Muscle of leg (tissue), 11 donors: ENCODE results near the gene FGF23. TPM values are rescaled to one million over a fixed set of nuclear protein-coding genes. Genes with fewer than 3 reads are reported as not detected.

Experiments used
- DNase-seq: peaks from one replicate; pipeline ENCODE4 v3.0.0; 2013
- H3K27ac ChIP-seq: one replicate; pipeline ENCODE4 v1.5.1; 2013; ENCODE audit warnings: mild to moderate bottlenecking, low read length, control low read depth
- H3K27me3 ChIP-seq: one replicate; pipeline ENCODE4 v1.6.1; 2013; ENCODE audit warnings: low read length; ENCODE audit not compliant: control insufficient read depth, insufficient read depth
- H3K36me3 ChIP-seq: one replicate; pipeline ENCODE4 v1.6.1; 2013; ENCODE audit warnings: low read length; ENCODE audit not compliant: control insufficient read depth, insufficient read depth
- H3K4me1 ChIP-seq: one replicate; pipeline ENCODE4 v1.6.1; 2013; ENCODE audit warnings: low read length; ENCODE audit not compliant: control insufficient read depth, insufficient read depth
- H3K4me3 ChIP-seq: one replicate; pipeline ENCODE4 v1.5.1; 2013; ENCODE audit warnings: low read length, control low read depth
- H3K9me3 ChIP-seq: replicated peaks from 2 replicates; pipeline ENCODE4 v1.6.1; 2013; ENCODE audit warnings: low read depth, low read length; ENCODE audit not compliant: control insufficient read depth
- WGBS: methylation state at CpG from one replicate; pipeline ENCODE4 v1.1.5; 2013; ENCODE audit warnings: missing lambda C conversion rate; ENCODE audit not compliant: insufficient coverage; 5-methylcytosine and 5-hydroxymethylcytosine counted together
- polyA plus RNA-seq, 8 donors: library from polyadenylated mRNA; unstranded; fragments of 120-200 nt; gene quantifications; one replicate each; pipeline versions ENCODE4 v1.2.1 to v1.2.3, GENCODE V29; 2013; ENCODE audit warnings: inconsistent platforms in 1 of 8, low replicate concordance in 1 of 8; ENCODE audit not compliant: insufficient read length in 8 of 8, insufficient read depth in 1 of 8
- total RNA-seq: library from RNA; stranded (reverse); fragments of 120-200 nt; gene quantifications from one replicate; pipeline ENCODE4 v1.2.4, GENCODE V29; 2013

Gene FGF23
- total and polyA plus RNA-seq, 9 donors: 0.04 to 0.31 (median 0.15) TPM; not detected in 1

DNA sequence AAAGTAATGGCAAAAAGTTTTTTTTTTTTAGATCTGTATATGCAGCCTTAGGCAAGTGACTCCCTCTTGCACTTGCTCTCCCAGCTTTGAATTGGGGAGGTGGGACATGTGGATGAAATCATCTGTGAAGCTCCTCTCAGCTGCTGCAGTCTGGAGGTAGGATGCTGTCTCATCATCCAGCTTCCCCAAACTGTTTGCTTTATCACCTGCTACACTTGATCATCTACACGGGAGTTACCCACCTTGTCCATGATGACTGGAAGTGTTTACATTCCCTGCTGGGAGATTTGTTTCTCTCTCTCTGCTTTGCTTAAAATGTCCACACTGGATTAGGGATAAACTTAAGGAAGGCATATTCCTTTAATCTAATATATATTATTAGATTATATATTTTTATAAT is 8.5 kb upstream of the FGF23 start:
- no peaks in the 10 kb centered on the region for H3K9me3 ChIP-seq
- H3K27ac ChIP-seq: no peak overlapping the region
- H3K27me3 ChIP-seq: peaks cover 3% of the 10 kb centered on the region
- no peaks in the 10 kb centered on the region for H3K36me3 ChIP-seq
- no peak for DNase-seq
- H3K4me3 ChIP-seq: no peak overlapping the region
- peaks cover 7% of the 10 kb centered on the region for H3K4me1 ChIP-seq
- WGBS: no CpG with 5 or more reads among the region's 1 CpG

DNA sequence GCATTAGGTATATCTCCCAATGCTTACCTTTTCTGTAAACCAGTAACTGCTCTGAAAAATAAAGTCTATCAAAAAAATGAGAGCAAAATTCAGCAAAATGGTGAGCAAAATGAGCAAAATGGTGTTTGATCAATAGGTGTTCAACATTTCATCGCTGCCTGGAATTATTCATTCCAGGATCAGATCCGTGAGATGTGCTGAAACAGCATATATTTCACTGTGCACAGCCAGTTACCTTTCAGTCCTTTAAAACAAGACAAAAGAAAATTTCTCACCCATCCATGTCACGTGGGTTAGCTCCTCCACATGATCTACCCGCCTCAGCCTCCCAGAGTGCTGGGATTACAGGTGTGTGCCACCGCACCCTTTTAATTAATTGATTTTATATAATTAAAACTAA is 8.1 kb upstream of the FGF23 start:
- Histone ChIP-seq H3K27ac (no peak overlapping the region), H3K9me3 (no peaks in the 10 kb centered on the region), H3K4me3 (no peak overlapping the region), H3K4me1 (peaks cover 5% of the 10 kb centered on the region), H3K27me3 (peaks cover 3% of the 10 kb centered on the region), H3K36me3 (no peaks in the 10 kb centered on the region)
- WGBS: 40% methylated on average over 1 of the region's 5 CpGs
- no peak for DNase-seq

DNA sequence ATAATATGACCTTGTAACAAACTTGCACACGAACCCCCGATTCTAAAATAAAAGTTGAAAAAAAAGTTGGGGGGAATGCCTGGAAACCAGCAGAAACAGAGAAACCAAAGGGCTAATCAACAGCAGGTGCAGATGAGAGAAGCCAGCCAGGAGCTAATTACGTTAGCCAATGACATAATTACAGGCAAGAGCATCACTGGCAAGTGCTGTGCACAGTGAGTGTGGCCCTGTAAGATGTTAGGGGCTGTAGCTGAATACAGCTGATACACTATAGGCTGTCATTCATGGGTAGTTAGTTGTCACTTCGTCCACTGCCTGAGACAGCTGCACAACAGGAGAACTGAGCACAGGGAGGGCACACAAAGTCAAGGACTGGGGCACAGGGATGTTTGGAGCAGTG is 7.3 kb upstream of the FGF23 start:
- no peaks in the 10 kb centered on the region for H3K9me3 ChIP-seq
- 53% methylated on average over 2 of the region's 4 CpGs for WGBS
- no peaks in the 10 kb centered on the region for H3K4me1 ChIP-seq
- DNase-seq: no peak
- peaks cover 4% of the 10 kb centered on the region for H3K27me3 ChIP-seq
- H3K4me3 ChIP-seq: no peak overlapping the region
- H3K36me3 ChIP-seq: no peaks in the 10 kb centered on the region
- no peak overlapping the region for H3K27ac ChIP-seq

DNA sequence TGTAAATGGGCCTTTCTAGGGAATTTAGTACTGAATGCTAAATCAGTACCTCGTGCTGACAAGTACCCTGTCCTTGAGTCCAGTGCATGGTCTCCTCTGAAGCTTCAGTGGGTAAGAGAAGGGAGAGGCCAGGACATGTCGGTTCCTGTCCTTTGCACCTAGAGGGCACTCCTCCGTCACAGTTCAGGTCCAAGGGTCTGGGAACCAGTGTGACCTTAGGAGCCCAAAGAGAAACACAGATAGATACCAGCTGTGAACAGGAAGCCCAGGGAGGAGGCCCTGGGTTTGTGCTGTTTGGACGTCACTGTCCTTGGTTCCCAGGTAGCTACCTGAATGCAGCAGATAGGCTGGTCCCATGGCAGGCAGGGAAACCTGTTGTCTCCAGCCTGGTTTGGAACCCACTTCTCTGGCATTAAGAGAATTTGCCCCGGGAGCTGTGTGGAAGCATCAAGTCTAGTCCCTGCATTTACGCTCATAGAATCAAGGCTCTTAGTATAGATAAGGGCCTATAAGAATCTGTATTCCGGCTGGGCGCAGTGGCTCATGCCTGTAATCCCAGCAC is 3.9 kb upstream of the FGF23 start:
- H3K27ac ChIP-seq: no peak overlapping the region
- H3K4me3 ChIP-seq: no peak overlapping the region
- H3K4me1 ChIP-seq: no peaks in the 10 kb centered on the region
- no peaks in the 10 kb centered on the region for H3K9me3 ChIP-seq
- H3K36me3 ChIP-seq: no peaks in the 10 kb centered on the region
- DNase-seq: peak; percentile 8
- peaks cover 4% of the 10 kb centered on the region for H3K27me3 ChIP-seq
- 62% methylated on average over 8 of the region's 8 CpGs for WGBS

DNA sequence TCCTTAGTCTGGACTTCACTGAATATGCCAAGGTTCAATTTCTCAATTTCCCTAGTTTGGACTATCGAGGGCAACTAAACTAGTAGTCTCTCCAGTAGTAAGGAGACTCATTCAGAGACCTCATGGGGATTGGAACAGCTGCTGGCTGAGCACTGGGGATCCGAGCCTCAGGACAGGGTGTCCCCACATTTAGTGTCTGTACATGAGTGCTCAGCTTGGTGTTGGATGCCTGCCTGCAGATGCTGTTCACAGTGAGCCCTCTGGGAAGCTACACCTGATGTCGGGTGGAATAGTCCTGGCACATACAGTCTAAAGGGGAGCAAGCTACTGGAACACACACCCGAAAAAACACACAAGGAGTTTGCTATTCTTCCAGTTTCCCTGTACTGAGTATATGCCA is 820 bp upstream of the FGF23 start:
- WGBS: 90% methylated on average over 3 of the region's 4 CpGs
- Histone ChIP-seq H3K36me3 (no peaks in the 10 kb centered on the region), H3K4me1 (no peaks in the 10 kb centered on the region)

DNA sequence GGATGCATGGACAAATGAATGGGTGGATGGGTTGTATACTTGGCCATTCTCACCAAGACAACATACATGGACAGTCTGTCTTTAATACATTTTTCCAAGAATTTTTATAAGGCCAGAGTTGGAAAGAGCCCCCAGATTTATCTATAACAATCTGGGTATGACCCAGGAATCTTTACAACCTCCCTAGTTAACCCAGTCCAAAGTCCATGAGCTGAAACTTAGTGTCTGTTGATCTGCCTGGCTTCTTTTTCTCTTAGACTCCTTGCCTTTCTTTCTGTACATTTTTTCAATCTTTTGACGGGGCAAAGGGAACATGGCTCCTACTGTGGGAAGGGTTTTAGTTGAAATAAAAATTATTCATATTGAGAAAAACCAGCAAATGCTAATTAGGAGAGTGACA is 740 bp downstream of the FGF23 start:
- no peaks in the 10 kb centered on the region for H3K9me3 ChIP-seq
- no peaks in the 10 kb centered on the region for H3K36me3 ChIP-seq
- no peak overlapping the region for H3K4me3 ChIP-seq
- DNase-seq: no peak
- WGBS: no CpG with 5 or more reads among the region's 1 CpG
- no peak overlapping the region for H3K27ac ChIP-seq
- H3K4me1 ChIP-seq: no peaks in the 10 kb centered on the region
- peaks cover 7% of the 10 kb centered on the region for H3K27me3 ChIP-seq

More for the DNA sequence above, 820 bp upstream of the FGF23 start:
- H3K4me3 ChIP-seq: no peak overlapping the region
- DNase-seq: no peak
- peaks cover 2% of the 10 kb centered on the region for H3K27me3 ChIP-seq
- no peak overlapping the region for H3K27ac ChIP-seq
- no peaks in the 10 kb centered on the region for H3K9me3 ChIP-seq

DNA sequence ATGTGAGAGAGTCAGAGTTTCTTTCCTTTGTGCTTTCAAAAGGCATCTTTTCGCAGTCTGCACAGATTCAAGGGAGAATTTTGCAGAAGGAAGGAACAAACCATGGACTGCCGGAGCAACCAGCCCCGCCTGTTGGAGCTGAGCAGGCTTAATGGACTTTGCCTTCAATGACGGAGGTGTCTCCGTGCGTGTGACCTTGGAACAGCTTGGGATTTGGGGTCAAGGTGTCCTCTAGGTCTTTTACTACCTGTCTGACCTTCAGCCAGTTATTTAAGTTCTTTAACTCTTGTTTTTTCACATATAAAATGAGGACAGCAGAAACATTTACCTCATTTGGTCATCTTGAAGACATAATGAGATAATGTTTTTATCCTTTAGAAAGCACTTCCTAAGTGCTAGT is 4.1 kb downstream of the FGF23 start:
- Histone ChIP-seq H3K27me3 (peaks cover 6% of the 10 kb centered on the region), H3K27ac (no peak overlapping the region), H3K4me1 (no peaks in the 10 kb centered on the region), H3K36me3 (no peaks in the 10 kb centered on the region), H3K9me3 (no peaks in the 10 kb centered on the region), H3K4me3 (no peak overlapping the region)
- DNase-seq: no peak
- 52% methylated on average over 4 of the region's 6 CpGs for WGBS

DNA sequence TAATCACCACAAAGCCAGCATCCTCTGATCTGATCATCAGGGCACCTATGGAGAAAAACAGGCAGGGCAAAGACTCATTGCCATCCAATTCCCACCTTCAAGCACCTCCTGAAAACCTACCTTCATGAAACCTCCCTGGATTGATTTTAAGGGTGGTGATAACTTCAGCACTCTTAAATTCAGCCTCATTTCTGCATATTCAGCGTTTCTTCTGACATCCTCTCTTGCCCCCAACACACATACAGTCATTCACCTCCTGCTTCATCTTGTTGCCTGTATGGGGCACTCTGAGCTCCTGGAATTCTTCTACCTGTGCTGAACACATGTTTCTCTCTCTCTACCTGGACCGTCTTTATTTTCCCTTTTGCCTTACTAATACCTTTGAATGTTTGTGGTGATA is 6.9 kb downstream of the FGF23 start:
- no peaks in the 10 kb centered on the region for H3K9me3 ChIP-seq
- WGBS: 100% methylated on average over 1 of the region's 2 CpGs
- no peak for DNase-seq

DNA sequence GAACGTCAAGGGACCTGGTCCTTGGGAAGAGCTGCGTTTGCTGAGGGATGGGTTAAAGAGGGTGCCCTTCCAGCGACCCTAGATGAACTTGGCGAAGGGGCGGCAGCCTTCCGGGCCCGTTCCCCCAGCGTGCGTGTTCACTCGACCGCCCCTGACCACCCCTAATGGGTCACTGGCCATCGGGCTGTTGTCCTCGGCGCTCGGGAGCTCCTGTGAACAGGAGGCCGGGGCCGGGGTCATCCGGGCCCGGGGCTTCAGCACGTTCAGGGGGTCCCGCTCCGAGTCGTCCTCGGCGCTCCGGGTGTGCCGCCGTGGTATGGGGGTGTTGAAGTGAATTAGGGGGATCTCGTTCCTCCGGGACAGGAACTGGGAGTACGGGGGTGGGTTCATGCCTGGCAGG is 9.2 kb downstream of the FGF23 start:
- H3K4me1 ChIP-seq: no peaks in the 10 kb centered on the region
- peaks cover 6% of the 10 kb centered on the region for H3K27me3 ChIP-seq
- no peak for DNase-seq
- H3K36me3 ChIP-seq: no peaks in the 10 kb centered on the region
- no peaks in the 10 kb centered on the region for H3K9me3 ChIP-seq
- WGBS: 93% methylated on average over 13 of the region's 31 CpGs
- no peak overlapping the region for H3K27ac ChIP-seq
- H3K4me3 ChIP-seq: no peak overlapping the region

More for the DNA sequence above, 6.9 kb downstream of the FGF23 start:
- H3K27me3 ChIP-seq: peaks cover 6% of the 10 kb centered on the region
- no peaks in the 10 kb centered on the region for H3K36me3 ChIP-seq
- H3K27ac ChIP-seq: no peak overlapping the region
- H3K4me1 ChIP-seq: no peaks in the 10 kb centered on the region
- no peak overlapping the region for H3K4me3 ChIP-seq

DNA sequence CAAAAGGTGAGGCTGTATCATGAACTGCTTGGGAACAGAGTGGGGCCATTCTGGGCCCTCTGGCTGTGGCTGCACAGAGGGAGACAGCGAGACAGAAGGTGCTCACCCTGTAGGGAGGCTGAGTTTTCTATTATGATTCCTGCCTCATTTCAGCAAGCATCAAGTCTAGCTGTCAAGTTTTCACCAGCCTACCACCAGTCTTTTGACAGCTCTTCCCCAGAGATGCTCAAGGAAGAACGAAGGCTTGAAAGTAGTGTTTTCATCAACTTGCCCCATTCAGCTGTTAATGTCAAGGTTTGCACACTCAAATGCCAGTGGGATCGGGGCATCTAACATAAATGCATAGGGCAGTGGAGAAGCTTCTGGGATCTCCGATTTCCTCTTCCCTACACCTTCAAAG is 10.0 kb downstream of the FGF23 start:
- Histone ChIP-seq H3K4me1 (no peaks in the 10 kb centered on the region), H3K4me3 (no peak overlapping the region), H3K36me3 (no peaks in the 10 kb centered on the region), H3K27me3 (peaks cover 5% of the 10 kb centered on the region), H3K27ac (no peak overlapping the region), H3K9me3 (no peaks in the 10 kb centered on the region)
- no CpG with 5 or more reads among the region's 4 CpGs for WGBS
- no peak for DNase-seq

DNA sequence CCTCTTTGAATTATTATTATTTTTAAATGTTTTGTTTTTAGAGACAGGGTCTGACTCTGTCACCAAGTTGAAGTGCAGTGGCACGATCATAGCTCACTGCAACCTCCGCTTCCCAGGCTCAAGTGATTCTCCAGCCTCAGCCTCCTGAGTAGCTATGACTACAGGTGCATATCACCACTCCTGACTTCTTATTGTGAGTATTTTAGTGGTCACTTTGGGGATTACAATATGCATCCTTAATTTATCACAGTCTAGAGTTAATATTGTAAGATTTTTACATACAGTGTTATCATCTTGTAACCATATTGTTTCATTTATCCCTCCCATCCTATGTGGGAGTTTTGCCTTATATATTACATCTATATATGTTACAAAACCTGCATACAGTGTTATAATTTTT is 13.4 kb downstream of the FGF23 start:
- peaks cover 3% of the 10 kb centered on the region for H3K27me3 ChIP-seq
- no peaks in the 10 kb centered on the region for H3K36me3 ChIP-seq
- no CpG with 5 or more reads among the region's 2 CpGs for WGBS
- H3K9me3 ChIP-seq: no peaks in the 10 kb centered on the region
- no peak overlapping the region for H3K27ac ChIP-seq
- no peaks in the 10 kb centered on the region for H3K4me1 ChIP-seq
- DNase-seq: no peak
- no peak overlapping the region for H3K4me3 ChIP-seq
